Measurements from ENCODE around the gene DOCK2. TPM values are rescaled to one million over a fixed set of nuclear protein-coding genes. Genes with fewer than 3 reads are reported as not detected.

The DOCK2 gene
- total RNA-seq, 1 donor from 2014 or later = 217 TPM

DNA sequence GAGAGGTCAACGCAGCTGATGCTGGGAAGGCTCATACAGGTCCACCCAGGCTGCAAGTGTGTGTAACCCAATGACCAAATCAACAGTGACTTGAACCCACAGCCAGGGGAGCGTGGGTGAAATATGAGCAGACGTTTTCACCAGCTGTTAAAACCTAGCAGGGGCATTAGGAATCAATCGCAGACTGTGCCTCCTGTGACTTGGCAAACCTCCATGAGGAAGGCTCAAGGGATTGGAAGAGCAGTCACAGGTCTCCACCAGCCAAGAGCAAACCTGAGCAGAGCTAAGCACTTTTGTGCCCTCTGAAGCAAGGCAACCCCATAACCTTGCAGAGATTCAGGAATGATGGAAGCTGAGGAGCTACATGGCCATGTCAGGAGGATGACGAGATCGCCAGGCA is 317.7 kb downstream of the DOCK2 start:
- intact Hi-C loops (cut with micrococcal nuclease) = no loop called here
- Mint-ChIP-seq H3K36me3 (ENCODE audit: low read depth) (peaks cover 18% of the 10 kb centered on the region), H3K27ac (no peak overlapping the region), H3K27me3 (ENCODE audit: low read depth) (no peaks in the 10 kb centered on the region), H3K9me3 (no peaks in the 10 kb centered on the region), H3K4me3 (ENCODE audit: low read depth) (no peak overlapping the region), H3K4me1 (ENCODE audit: low read depth) (no peaks in the 10 kb centered on the region)
- DNase-seq (ENCODE audit: low spot score) = no peak

DNA sequence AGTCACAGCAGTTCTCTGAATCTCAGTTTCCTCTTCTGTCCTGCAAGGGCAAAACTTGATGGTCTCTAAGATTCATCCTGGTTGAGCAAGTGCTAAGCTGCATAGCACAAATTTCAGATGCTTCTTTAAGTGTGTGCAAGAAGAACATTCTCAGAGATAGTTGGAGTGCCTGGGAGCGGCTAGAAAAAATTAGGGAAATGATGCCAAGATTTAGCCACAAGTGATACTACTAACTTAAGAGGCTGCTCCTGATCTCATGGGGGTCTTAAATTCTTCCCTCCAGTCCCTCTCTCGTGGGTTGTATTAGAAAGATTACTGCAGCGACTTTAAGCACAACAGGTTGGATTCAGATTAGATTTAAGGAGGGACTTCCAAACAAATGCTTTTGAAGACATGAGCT is 319.1 kb downstream of the DOCK2 start:
- peaks cover 4% of the 10 kb centered on the region for H3K36me3 Mint-ChIP-seq (ENCODE audit: low read depth)
- intact Hi-C loops (cut with micrococcal nuclease) = no loop called here
- no peaks in the 10 kb centered on the region for H3K9me3 Mint-ChIP-seq
- no peak overlapping the region for H3K4me3 Mint-ChIP-seq (ENCODE audit: low read depth)
- DNase-seq (ENCODE audit: low spot score) = no peak
- H3K27me3 Mint-ChIP-seq (ENCODE audit: low read depth) = no peaks in the 10 kb centered on the region
- no peak overlapping the region for H3K27ac Mint-ChIP-seq
- H3K4me1 Mint-ChIP-seq (ENCODE audit: low read depth) = no peaks in the 10 kb centered on the region

DNA sequence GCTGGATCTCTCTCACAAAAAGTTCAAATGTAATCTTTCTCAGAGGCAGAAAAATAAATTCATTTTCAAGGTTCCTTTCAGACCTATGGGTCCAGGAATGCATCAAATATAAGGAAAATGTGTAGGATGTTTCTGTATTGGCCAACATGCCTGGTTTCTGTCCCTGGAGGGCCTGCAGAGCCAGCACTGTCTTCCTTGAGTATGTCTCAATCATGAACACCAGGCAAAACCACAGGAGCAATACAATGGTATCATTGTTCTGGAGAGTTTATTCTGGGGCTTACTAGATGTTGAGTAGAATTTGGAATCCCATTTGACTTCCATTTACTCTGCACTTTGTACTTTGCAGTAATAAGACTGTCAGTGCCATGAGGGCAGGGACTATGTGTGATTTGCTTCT is 319.7 kb downstream of the DOCK2 start:
- Mint-ChIP-seq H3K9me3 (no peaks in the 10 kb centered on the region), H3K27ac (no peak overlapping the region), H3K36me3 (ENCODE audit: low read depth) (peaks cover 4% of the 10 kb centered on the region), H3K4me1 (ENCODE audit: low read depth) (no peaks in the 10 kb centered on the region), H3K27me3 (ENCODE audit: low read depth) (no peaks in the 10 kb centered on the region), H3K4me3 (ENCODE audit: low read depth) (no peak overlapping the region)
- intact Hi-C loops (cut with micrococcal nuclease) = no loop called here
- DNase-seq (ENCODE audit: low spot score) = no peak

DNA sequence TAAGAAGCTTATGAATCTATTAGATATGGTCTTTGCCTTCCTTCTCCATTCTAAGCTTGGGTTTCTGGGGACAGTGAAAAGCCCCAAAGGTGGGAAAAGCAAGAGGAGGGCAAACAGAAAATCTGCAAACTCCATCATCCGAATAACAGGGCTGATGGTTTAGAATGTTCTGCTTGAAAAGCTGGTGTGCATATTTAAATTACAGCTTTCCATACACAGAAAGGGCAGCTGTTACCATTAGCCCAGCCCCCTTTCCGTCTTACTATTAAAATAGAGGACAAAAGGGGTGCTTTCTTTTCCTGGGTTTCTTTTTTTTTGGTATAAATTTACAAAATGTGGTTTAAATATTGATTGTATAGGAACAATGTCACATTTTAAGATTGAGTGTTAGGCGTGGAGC is 321.2 kb downstream of the DOCK2 start:
- no peak overlapping the region for H3K27ac Mint-ChIP-seq
- H3K4me3 Mint-ChIP-seq (ENCODE audit: low read depth) = no peak overlapping the region
- H3K9me3 Mint-ChIP-seq = no peaks in the 10 kb centered on the region
- no peaks in the 10 kb centered on the region for H3K27me3 Mint-ChIP-seq (ENCODE audit: low read depth)
- no peak for DNase-seq (ENCODE audit: low spot score)
- H3K4me1 Mint-ChIP-seq (ENCODE audit: low read depth) = no peaks in the 10 kb centered on the region
- intact Hi-C loops (cut with micrococcal nuclease) = no loop called here
- H3K36me3 Mint-ChIP-seq (ENCODE audit: low read depth) = peaks cover 4% of the 10 kb centered on the region

DNA sequence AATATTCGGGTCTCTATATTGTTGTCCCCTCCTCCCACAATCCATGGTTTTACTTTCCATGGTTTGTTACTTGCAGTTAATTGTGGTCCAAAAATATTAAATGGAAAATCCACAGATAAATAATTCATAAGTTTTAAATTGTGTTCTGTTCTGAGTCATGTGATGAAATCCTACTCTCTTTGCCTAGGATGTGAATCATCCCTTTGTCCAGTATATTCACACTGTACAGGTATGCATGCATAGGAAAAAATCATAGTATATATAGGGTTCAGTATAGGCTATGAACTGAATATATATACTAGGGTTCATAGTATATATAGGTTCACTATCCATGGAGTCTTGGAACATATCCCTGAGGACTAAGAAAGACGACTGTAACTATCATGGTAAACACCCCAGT is 323.6 kb downstream of the DOCK2 start:
- Mint-ChIP-seq H3K36me3 (ENCODE audit: low read depth) (no peaks in the 10 kb centered on the region), H3K4me3 (ENCODE audit: low read depth) (no peak overlapping the region), H3K9me3 (no peaks in the 10 kb centered on the region), H3K27ac (no peak overlapping the region), H3K4me1 (ENCODE audit: low read depth) (no peaks in the 10 kb centered on the region), H3K27me3 (ENCODE audit: low read depth) (no peaks in the 10 kb centered on the region)
- intact Hi-C loops (cut with micrococcal nuclease) = no loop called here
- no peak for DNase-seq (ENCODE audit: low spot score)

DNA sequence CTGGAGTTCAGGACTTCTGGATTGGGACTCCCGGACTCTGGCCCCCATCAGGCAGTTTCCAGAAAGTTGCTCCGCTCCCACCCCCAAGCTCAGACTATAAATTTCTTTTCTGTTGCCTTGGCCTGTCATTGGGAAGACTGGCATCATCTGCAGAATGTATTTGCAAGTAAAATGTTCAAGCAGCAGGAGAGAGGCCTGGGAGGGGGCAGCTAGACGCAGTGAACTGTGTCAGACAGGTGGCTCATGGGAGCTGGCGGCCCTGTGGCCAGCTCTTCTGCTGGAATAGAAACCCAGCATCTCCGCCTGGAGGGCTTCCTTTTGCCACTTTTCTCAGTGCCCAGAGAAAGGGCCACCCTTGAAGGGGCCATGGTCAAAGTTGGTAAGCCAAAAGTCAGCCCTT is 327.2 kb downstream of the DOCK2 start:
- no peak for DNase-seq (ENCODE audit: low spot score)
- H3K9me3 Mint-ChIP-seq = no peaks in the 10 kb centered on the region
- no peak overlapping the region for H3K4me3 Mint-ChIP-seq (ENCODE audit: low read depth)
- H3K27me3 Mint-ChIP-seq (ENCODE audit: low read depth) = no peaks in the 10 kb centered on the region
- no peaks in the 10 kb centered on the region for H3K4me1 Mint-ChIP-seq (ENCODE audit: low read depth)
- intact Hi-C loops (cut with micrococcal nuclease) = no loop called here
- no peaks in the 10 kb centered on the region for H3K36me3 Mint-ChIP-seq (ENCODE audit: low read depth)
- H3K27ac Mint-ChIP-seq = no peak overlapping the region

DNA sequence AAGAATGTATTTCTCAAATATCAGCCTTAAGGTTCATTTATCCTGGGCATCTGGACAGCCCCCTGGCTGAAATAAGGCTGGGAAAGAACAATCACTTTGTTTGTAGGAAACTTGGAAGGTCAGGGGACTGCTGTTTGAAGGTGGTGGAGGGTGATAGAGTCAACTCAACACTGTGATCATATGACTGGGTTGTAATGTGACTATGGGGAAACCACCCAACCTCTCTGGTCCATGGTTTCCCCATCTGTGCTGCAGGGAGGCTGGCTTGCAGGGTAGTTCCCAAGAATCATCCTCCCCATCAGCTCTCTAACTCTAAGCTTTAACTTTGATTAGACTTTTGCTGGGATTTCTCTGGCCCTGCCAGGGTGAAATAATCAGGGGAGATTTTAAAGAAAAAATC is 333.3 kb downstream of the DOCK2 start:
- no peak for DNase-seq (ENCODE audit: low spot score)
- Mint-ChIP-seq H3K27ac (no peak overlapping the region), H3K36me3 (ENCODE audit: low read depth) (no peaks in the 10 kb centered on the region), H3K4me1 (ENCODE audit: low read depth) (no peaks in the 10 kb centered on the region), H3K4me3 (ENCODE audit: low read depth) (no peak overlapping the region), H3K27me3 (ENCODE audit: low read depth) (no peaks in the 10 kb centered on the region), H3K9me3 (no peaks in the 10 kb centered on the region)
- intact Hi-C loops (cut with micrococcal nuclease) = no loop called here

DNA sequence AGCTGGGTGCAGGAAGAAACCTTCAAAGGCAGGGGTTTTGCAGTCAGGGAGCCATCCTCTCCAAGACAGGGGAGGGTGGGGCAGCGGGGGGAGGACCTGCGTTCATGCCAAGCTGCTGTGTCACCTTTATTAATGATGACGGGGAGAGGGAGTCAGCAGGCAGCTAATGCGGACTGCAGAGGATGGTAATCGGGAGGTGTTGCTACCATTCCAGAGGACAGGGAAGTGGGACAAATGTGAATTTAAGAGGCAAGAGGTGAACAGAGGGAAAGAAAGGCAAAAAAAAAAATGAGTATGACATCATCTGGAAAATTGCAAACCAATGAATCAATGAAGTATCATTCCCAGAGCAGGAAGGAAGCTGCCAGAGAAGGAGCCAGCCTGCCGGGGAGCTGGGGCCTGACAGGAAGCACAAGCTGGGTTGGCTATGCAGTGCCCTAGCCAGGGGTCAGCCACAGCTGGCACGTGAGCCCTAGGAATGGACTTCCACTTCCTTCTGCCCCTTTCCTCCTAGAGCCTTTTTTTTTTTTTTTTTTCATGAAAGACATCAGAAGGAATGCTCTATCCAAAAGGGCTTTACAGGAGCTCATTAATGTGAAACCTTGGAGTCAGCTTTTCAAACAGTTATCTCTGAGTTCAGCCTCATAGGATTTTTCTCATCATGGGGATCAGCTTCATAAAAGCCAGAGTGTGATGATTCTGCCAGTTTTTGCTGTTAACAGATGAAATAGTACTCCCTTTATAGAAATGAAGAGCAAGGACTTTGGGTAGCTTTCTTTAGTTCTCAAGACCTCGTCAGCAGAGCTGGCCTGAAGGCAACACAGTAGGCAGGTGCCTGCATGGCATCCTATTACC is 334.1 kb downstream of the DOCK2 start:
- Mint-ChIP-seq H3K9me3 (no peaks in the 10 kb centered on the region), H3K36me3 (ENCODE audit: low read depth) (no peaks in the 10 kb centered on the region), H3K27me3 (ENCODE audit: low read depth) (no peaks in the 10 kb centered on the region), H3K4me3 (ENCODE audit: low read depth) (no peak overlapping the region), H3K4me1 (ENCODE audit: low read depth) (no peaks in the 10 kb centered on the region), H3K27ac (no peak overlapping the region)
- no peak for DNase-seq (ENCODE audit: low spot score)
- intact Hi-C loops (cut with micrococcal nuclease) = no loop called here

DNA sequence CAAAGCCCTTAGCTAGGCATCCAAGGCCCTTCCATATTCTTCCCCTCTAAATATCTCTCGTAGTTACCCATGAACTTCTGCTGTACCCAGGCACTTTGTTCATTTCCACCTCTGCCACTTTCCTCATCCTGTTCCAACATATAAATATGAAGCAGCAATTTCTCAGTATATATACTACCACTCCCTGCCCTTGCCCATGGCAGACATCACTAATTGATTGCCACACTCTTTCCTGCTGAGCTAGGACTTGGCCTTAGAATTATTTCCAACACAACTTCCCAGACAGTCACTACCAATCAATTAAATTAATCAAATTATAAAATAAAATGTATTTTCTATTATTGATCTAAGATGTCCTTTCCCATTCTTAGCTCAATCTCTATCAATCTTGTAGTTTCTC is 334.7 kb downstream of the DOCK2 start:
- no peak overlapping the region for H3K4me3 Mint-ChIP-seq (ENCODE audit: low read depth)
- no peaks in the 10 kb centered on the region for H3K4me1 Mint-ChIP-seq (ENCODE audit: low read depth)
- no peak for DNase-seq (ENCODE audit: low spot score)
- H3K27me3 Mint-ChIP-seq (ENCODE audit: low read depth) = no peaks in the 10 kb centered on the region
- no peaks in the 10 kb centered on the region for H3K36me3 Mint-ChIP-seq (ENCODE audit: low read depth)
- no peaks in the 10 kb centered on the region for H3K9me3 Mint-ChIP-seq
- H3K27ac Mint-ChIP-seq = no peak overlapping the region
- intact Hi-C loops (cut with micrococcal nuclease) = no loop called here

DNA sequence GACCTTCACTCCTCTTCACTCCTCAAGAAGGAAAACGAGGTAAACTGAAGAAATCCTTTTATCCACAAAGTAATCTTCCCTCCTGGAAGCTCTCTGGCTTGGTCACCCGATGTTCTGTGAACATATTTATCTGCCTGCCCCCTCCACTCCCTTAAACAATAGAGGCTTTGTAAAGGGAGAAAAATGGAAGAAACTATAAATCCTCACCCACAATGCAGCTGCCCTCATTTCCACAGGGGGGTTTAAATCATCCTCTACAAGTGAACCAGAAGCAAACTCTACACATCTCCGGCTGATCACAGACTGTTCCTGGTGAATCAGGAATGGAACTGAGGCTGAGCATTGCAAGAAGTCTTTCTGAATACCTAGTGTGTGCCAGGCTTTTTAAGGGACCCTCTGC is 336.0 kb downstream of the DOCK2 start:
- Mint-ChIP-seq H3K4me1 (ENCODE audit: low read depth) (no peaks in the 10 kb centered on the region), H3K4me3 (ENCODE audit: low read depth) (no peak overlapping the region)

DNA sequence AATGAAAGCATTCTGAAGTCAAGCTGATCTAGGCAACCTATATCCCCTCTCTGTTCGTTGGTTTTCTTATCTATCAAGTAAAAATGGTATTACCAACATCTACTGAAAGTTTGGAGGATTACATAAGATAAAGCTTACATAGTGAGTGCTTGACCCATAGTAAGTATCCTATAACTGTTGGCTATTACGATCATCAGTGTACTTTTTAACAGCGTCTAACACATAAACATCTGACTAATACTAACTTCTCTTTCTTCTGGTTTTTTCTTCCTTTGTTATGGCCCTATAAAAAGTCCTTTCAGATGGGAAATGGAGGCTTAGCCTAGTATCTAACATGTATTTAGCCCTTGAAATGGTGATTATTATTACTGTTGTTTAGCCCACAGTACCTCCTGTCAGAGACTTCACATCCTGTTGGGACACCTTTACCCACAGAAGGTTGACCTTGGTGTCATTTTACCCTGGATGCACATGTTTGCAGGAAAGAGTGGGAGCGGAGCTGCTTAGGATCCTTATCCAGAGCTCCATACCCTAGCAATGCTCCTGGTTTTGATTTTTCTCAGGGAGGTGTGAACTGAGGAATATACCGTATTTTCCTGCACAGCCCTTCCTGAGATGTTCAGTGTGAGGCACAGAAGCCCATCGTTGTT is 337.2 kb downstream of the DOCK2 start:
- Mint-ChIP-seq H3K4me3 (ENCODE audit: low read depth) (no peak overlapping the region), H3K36me3 (ENCODE audit: low read depth) (no peaks in the 10 kb centered on the region), H3K4me1 (ENCODE audit: low read depth) (no peaks in the 10 kb centered on the region), H3K27ac (no peak overlapping the region), H3K9me3 (no peaks in the 10 kb centered on the region), H3K27me3 (ENCODE audit: low read depth) (no peaks in the 10 kb centered on the region)
- intact Hi-C loops (cut with micrococcal nuclease) = no loop called here
- no peak for DNase-seq (ENCODE audit: low spot score)

More for the DNA sequence above, 336.0 kb downstream of the DOCK2 start:
- no peaks in the 10 kb centered on the region for H3K27me3 Mint-ChIP-seq (ENCODE audit: low read depth)
- no peak for DNase-seq (ENCODE audit: low spot score)
- intact Hi-C loops (cut with micrococcal nuclease) = no loop called here
- H3K27ac Mint-ChIP-seq = no peak overlapping the region
- no peaks in the 10 kb centered on the region for H3K36me3 Mint-ChIP-seq (ENCODE audit: low read depth)
- no peaks in the 10 kb centered on the region for H3K9me3 Mint-ChIP-seq

DNA sequence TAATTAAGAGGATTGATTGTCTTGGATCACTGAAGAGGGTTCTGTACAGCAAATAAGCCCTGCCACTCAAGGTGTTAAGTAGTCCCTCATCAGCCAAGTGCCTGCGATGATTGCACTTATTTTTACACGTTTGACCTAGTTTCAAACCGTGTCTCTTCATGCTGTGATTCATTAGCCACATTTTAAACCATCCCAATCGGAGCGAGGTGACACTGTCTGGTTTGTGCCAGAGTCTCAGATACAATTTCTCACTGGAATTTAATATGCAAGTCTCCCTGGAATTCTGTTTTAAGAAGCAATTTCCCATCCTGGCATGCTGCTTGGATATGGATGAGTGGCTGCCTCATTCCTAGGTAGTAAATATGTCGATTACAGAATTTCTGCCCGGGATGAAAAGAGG is 341.6 kb downstream of the DOCK2 start:
- Mint-ChIP-seq H3K4me1 (ENCODE audit: low read depth) (no peaks in the 10 kb centered on the region), H3K9me3 (no peaks in the 10 kb centered on the region), H3K4me3 (ENCODE audit: low read depth) (no peak overlapping the region), H3K27ac (no peak overlapping the region), H3K27me3 (ENCODE audit: low read depth) (no peaks in the 10 kb centered on the region), H3K36me3 (ENCODE audit: low read depth) (peaks cover 16% of the 10 kb centered on the region)
- DNase-seq (ENCODE audit: low spot score) = no peak
- intact Hi-C loops (cut with micrococcal nuclease) = no loop called here

DNA sequence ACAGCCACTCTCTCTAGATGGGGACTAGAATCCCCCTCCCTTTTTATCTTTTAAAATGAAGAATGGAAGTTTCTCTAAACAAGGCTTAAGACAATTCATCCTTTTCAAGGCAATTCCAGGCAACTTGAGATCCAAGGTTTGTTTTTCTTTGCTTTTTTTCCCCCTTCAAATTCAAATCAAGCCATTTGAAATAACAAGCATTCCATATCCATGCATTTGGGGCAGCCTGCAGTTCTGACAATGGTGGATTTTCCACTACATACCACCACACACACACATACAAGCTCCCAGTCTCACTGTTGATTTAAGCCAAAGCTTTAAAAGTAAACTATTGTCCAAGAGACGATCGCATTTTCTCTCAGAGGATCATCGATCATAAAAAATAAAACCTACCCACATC is 342.8 kb downstream of the DOCK2 start:
- no peaks in the 10 kb centered on the region for H3K4me1 Mint-ChIP-seq (ENCODE audit: low read depth)
- no peaks in the 10 kb centered on the region for H3K9me3 Mint-ChIP-seq
- H3K27me3 Mint-ChIP-seq (ENCODE audit: low read depth) = no peaks in the 10 kb centered on the region
- no peak overlapping the region for H3K27ac Mint-ChIP-seq
- DNase-seq (ENCODE audit: low spot score) = no peak
- intact Hi-C loops (cut with micrococcal nuclease) = no loop called here
- H3K36me3 Mint-ChIP-seq (ENCODE audit: low read depth) = peaks cover 22% of the 10 kb centered on the region
- H3K4me3 Mint-ChIP-seq (ENCODE audit: low read depth) = no peak overlapping the region

Measured in activated T-helper 2 cell treated with anti-CD3 and anti-CD28 coated beads, Interferon-gamma antibody, Interleukin-2, Interleukin-4, amounts not matched to agents 10 μg/mL and 5 μg/mL and 100 μg/mL, durations not matched to agents 14 hours and 24 hours and 36 hours (primary cell).